Naive thymus-derived CD4-positive, alpha-beta T cell (primary cell): ENCODE data around the gene MCL1. TPM values are rescaled to one million over a fixed set of nuclear protein-coding genes. Genes with fewer than 3 reads are reported as not detected.

Source experiments
- ATAC-seq: fragments of 150-1000 bp; cut with Tn5 transposase; 2 replicates; pipeline ENCODE4 v1.10.0; 2021; ENCODE audit warnings: mild to moderate bottlenecking, moderate library complexity
- CTCF ChIA-PET: fragments of 350-600 bp; sonication (Branson Sonifier 250); formaldehyde crosslinking; loops from one replicate; lab custom pipeline; 2021; ENCODE audit warnings: antibody characterized with exemption; lab: Charles Lee
- POLR2A ChIA-PET: fragments of 350-600 bp; sonication (Branson Sonifier 250); formaldehyde crosslinking; loops from one replicate; lab custom pipeline; 2021; ENCODE audit warnings: antibody characterized with exemption, inconsistent platforms; lab: Charles Lee
- DNase-seq, 9 donors: peaks; one replicate each; pipeline versions ENCODE4 v3.0.0 to v3.0.0-alpha.2; 2020 to 2022; ENCODE audit warnings: mixed read lengths in 1 of 9
- H3K27ac ChIP-seq: one replicate; pipeline ENCODE4 v1.7.0; 2013; ENCODE audit warnings: mild to moderate bottlenecking, low read depth, low read length, moderate library complexity
- H3K27me3 ChIP-seq, 2 donors: one replicate each; pipeline ENCODE4 v1.7.0; 2013; ENCODE audit warnings: low read length in 2 of 2, mild to moderate bottlenecking in 2 of 2, moderate library complexity in 2 of 2; ENCODE audit not compliant: control insufficient read depth in 2 of 2, insufficient read depth in 2 of 2
- H3K36me3 ChIP-seq, 3 experiments: 1 replicate in 2 of 3; 2 replicates in 1 of 3; pipeline ENCODE4 v1.7.0; 2013; ENCODE audit warnings: low read length in 3 of 3, mild to moderate bottlenecking in 3 of 3, moderate library complexity in 1 of 3; ENCODE audit not compliant: insufficient read depth in 3 of 3, control insufficient read depth in 2 of 3
- H3K4me1 ChIP-seq, 2 donors: one replicate each; pipeline ENCODE4 v1.7.0; 2013; ENCODE audit warnings: low read length in 2 of 2, mild to moderate bottlenecking in 2 of 2, moderate library complexity in 1 of 2; ENCODE audit not compliant: control insufficient read depth in 2 of 2, insufficient read depth in 2 of 2
- H3K4me3 ChIP-seq: 2 replicates; pipeline ENCODE4 v1.7.0; 2013; ENCODE audit warnings: mild to moderate bottlenecking, low read length
- H3K9me3 ChIP-seq, 3 experiments: 1 replicate in 2 of 3; 2 replicates in 1 of 3; pipeline ENCODE4 v1.7.0; 2013; ENCODE audit warnings: low read length in 3 of 3; ENCODE audit not compliant: control insufficient read depth in 2 of 3
- H3K27ac Mint-ChIP-seq, 9 donors: one replicate each; pipeline ENCODE4 v1.8.0; 2020 to 2022; ENCODE audit warnings: mixed read lengths in 9 of 9, mild to moderate bottlenecking in 8 of 9, moderate library complexity in 5 of 9, inconsistent platforms in 2 of 9
- H3K27me3 Mint-ChIP-seq, 5 donors: one replicate each; pipeline ENCODE4 v1.8.0; 2021 to 2022; ENCODE audit warnings: mixed read lengths in 5 of 5, mild to moderate bottlenecking in 1 of 5
- H3K36me3 Mint-ChIP-seq, 5 donors: one replicate each; pipeline ENCODE4 v1.8.0; 2020 to 2022; ENCODE audit warnings: mixed read lengths in 5 of 5, mild to moderate bottlenecking in 3 of 5, inconsistent platforms in 1 of 5
- H3K4me1 Mint-ChIP-seq, 7 donors: one replicate each; pipeline ENCODE4 v1.8.0; 2020 to 2022; ENCODE audit warnings: mixed read lengths in 7 of 7, mild to moderate bottlenecking in 3 of 7, inconsistent platforms in 1 of 7
- H3K4me3 Mint-ChIP-seq, 10 donors: one replicate each; pipeline ENCODE4 v1.8.0; 2020 to 2022; ENCODE audit warnings: mild to moderate bottlenecking in 10 of 10, mixed read lengths in 10 of 10, moderate library complexity in 6 of 10, inconsistent platforms in 2 of 10
- H3K9me3 Mint-ChIP-seq, 11 donors: one replicate each; pipeline ENCODE4 v1.8.0; 2020 to 2022; ENCODE audit warnings: mixed read lengths in 11 of 11, mild to moderate bottlenecking in 4 of 11, inconsistent platforms in 1 of 11, moderate library complexity in 1 of 11
- intact Hi-C, 2 donors: fragments of 100-400 bp; cut with micrococcal nuclease; formaldehyde crosslinking; loops; one replicate each; pipeline ENCODE4 v1.15.1; 2023
- microRNA-seq: library from miRNA; unstranded; fragments of <30 nt; microRNA quantifications from one replicate; pipeline ENCODE4 v1.2.0, GENCODE V29; 2022; ENCODE audit warnings: borderline microRNAs expressed
- polyA plus RNA-seq, 2 donors: library from polyadenylated mRNA; unstranded; fragments of 300-500 nt; fragmentation: Illumina TruSeq; gene quantifications; one replicate each; pipeline ENCODE4 v1.2.3, GENCODE V29; 2021
- total RNA-seq, 6 experiments: library from RNA in 5 of 6; stranded (reverse) in 5 of 6; gene quantifications; 1 replicate in 5 of 6; 2 replicates in 1 of 6; pipeline ENCODE4 v1.2.3 and lab custom pipeline; 2021 to 2026

MCL1 gene
- total and polyA plus RNA-seq, 7 experiments from 2014 or later = 171 to 1,400 (median 314) TPM

DNA sequence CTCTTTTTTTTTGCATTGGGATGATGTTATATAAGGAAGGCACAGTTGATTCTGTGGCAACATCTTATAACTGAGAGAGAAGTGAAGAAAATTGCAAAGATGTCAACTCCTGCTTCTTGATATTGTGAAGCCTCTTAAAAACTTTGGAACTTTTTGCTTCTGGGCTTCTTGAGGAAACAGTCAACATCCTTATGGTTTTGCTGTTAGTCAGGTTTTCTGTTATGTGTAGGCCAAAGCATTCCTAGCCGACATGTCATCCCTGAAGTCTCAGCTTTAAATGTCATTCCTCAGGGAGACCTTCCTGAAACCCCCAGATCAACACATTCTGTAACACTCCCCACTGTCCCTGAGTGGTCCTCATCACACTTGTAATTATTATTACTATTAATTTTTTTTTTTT is 51.2 kb downstream of the MCL1 start:
- Histone ChIP-seq H3K27me3 (no peaks in the 10 kb centered on the region), H3K4me3 (no peak overlapping the region), H3K36me3 (no peaks in the 10 kb centered on the region), H3K27ac (no peak overlapping the region), H3K4me1 (no peaks in the 10 kb centered on the region), H3K9me3 (no peaks in the 10 kb centered on the region)
- ATAC-seq (no peak), DNase-seq (no peak)
- H3K27ac Mint-ChIP-seq = no peak overlapping the region
- H3K27me3 Mint-ChIP-seq = no peaks in the 10 kb centered on the region
- H3K4me1 Mint-ChIP-seq = peaks cover 0 to 6% (median 5%) of the 10 kb centered on the region in 7 donors
- no peak overlapping the region for H3K4me3 Mint-ChIP-seq
- no peaks in the 10 kb centered on the region for H3K36me3 Mint-ChIP-seq
- ChIA-PET POLR2A (no interaction called here), CTCF (no interaction called here)
- no peaks in the 10 kb centered on the region for H3K9me3 Mint-ChIP-seq
- intact Hi-C loops = no loop called here

DNA sequence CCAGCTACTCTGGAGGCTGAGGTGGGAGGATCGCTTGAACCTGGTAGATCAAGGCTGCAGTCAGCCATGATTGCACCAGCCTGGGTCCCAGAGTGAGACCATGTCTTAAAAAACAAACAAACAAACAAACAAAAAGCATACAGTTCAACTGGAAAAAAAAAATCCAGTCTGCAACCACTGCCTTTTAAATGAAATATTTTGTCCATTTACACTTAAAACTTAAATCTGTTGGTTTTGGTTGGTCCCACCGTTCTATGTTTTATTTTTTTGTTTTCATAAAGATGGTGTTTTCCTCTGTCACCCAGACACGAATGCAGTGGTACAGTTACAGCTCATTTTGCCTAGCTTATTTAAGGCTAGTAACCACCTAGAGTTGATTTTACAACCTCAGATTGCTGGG is 54.1 kb downstream of the MCL1 start:
- H3K27ac ChIP-seq = no peak overlapping the region
- Mint-ChIP-seq H3K9me3 (no peaks in the 10 kb centered on the region), H3K4me1 (peaks cover 0 to 6% (median 0%) of the 10 kb centered on the region in 7 donors), H3K4me3 (no peak overlapping the region), H3K27me3 (peaks cover 0 to 5% (median 0%) of the 10 kb centered on the region in 5 donors), H3K36me3 (no peaks in the 10 kb centered on the region), H3K27ac (no peak overlapping the region)
- H3K36me3 ChIP-seq = no peaks in the 10 kb centered on the region
- ATAC-seq = no peak
- H3K27me3 ChIP-seq = no peaks in the 10 kb centered on the region
- DNase-seq = no peak
- no peaks in the 10 kb centered on the region for H3K4me1 ChIP-seq
- ChIA-PET CTCF (interaction anchor here (0.6 to 1.4 kb wide), 2 partner anchors 10 to 104 kb away, joined by 3 to 4 read pairs; partner anchors contain the start of gene FALEC), POLR2A (no interaction called here)
- no peak overlapping the region for H3K4me3 ChIP-seq
- H3K9me3 ChIP-seq = no peaks in the 10 kb centered on the region
- intact Hi-C loops = no loop called here

Small RNAs within 50 kb of the gene (microRNA-seq; reads per million reads assigned to microRNA genes)
- not detected for gene MIR4257

Other genes starting within 250 kb of the MCL1 start
- 10 to 100 TPM; 33.2 to 62.2 (median 40.6) TPM for gene RPRD2, start 215.5 kb downstream of the MCL1 start, total RNA-seq
- gene RPRD2, start 215.5 kb downstream of the MCL1 start, polyA plus RNA-seq = 10 to 100 TPM; 27.5 to 51.2 TPM
- gene TARS2, start 92.2 kb downstream of the MCL1 start, total RNA-seq = 10 to 100 TPM; 30.3 to 39.0 (median 36.4) TPM
- gene TARS2, start 92.2 kb downstream of the MCL1 start, polyA plus RNA-seq = 10 to 100 TPM; 28.3 to 29.4 TPM
- 1 to 10 TPM in 3 of 5 experiments, under 1 TPM in 2; 0.29 to 2.4 (median 1.4) TPM for gene ECM1, start 71.5 kb downstream of the MCL1 start, total RNA-seq
- gene ECM1, start 71.5 kb downstream of the MCL1 start, polyA plus RNA-seq = not detected
- gene FALEC, start 63.9 kb downstream of the MCL1 start, total RNA-seq = 1 to 10 TPM in 1 of 5 experiments, under 1 TPM in 1, not detected in 3; 0.44 to 2.5 TPM
- gene FALEC, start 63.9 kb downstream of the MCL1 start, polyA plus RNA-seq = under 1 TPM in 1 of 2 donors, not detected in 1; 0.76 TPM
- gene ADAMTSL4, start 30.2 kb downstream of the MCL1 start, total RNA-seq = 10 to 100 TPM in 1 of 5 experiments, 1 to 10 TPM in 1, under 1 TPM in 3; 0.49 to 27.7 (median 0.79) TPM
- under 1 TPM; 0.14 to 0.25 TPM for gene ADAMTSL4, start 30.2 kb downstream of the MCL1 start, polyA plus RNA-seq
- 100 to 1,000 TPM in 4 of 5 experiments, 10 to 100 TPM in 1; 97.2 to 178 (median 157) TPM for gene ENSA, start 50.0 kb upstream of the MCL1 start, total RNA-seq
- gene ENSA, start 50.0 kb upstream of the MCL1 start, polyA plus RNA-seq = 10 to 100 TPM; 59.4 to 60.0 TPM
- gene GOLPH3L, start 117.5 kb upstream of the MCL1 start, total RNA-seq = 10 to 100 TPM in 4 of 5 experiments, 1 to 10 TPM in 1; 8.7 to 32.1 (median 23.6) TPM
- 10 to 100 TPM; 18.3 to 29.2 TPM for gene GOLPH3L, start 117.5 kb upstream of the MCL1 start, polyA plus RNA-seq
- gene HORMAD1, start 141.3 kb upstream of the MCL1 start, total RNA-seq = 1 to 10 TPM in 1 of 5 experiments, under 1 TPM in 4; 0.35 to 1.4 (median 0.45) TPM
- gene HORMAD1, start 141.3 kb upstream of the MCL1 start, polyA plus RNA-seq = not detected
- gene CTSS, start 186.2 kb upstream of the MCL1 start, total RNA-seq = 1,000 to 10,000 TPM in 1 of 5 experiments, 100 to 1,000 TPM in 3, 10 to 100 TPM in 1; 91.1 to 1,020 (median 106) TPM
- gene CTSS, start 186.2 kb upstream of the MCL1 start, polyA plus RNA-seq = 100 to 1,000 TPM; 102 to 131 TPM
- 10 to 100 TPM in 2 of 5 experiments, 1 to 10 TPM in 3; 3.7 to 13.7 (median 6.9) TPM for gene CTSK, start 228.7 kb upstream of the MCL1 start, total RNA-seq
- gene CTSK, start 228.7 kb upstream of the MCL1 start, polyA plus RNA-seq = under 1 TPM; 0.31 TPM